Measurements from ENCODE around the gene NDUFAF2. TPM values are rescaled to one million over a fixed set of nuclear protein-coding genes. Genes with fewer than 3 reads are reported as not detected.

Gene NDUFAF2
- total RNA-seq, 2 donors from 2014 or later = 26.0 to 32.9 TPM

- no peaks in the 10 kb centered on the region for H3K27me3 ChIP-seq (replicated peaks; ENCODE audit: insufficient read depth)
- DNase-seq (ENCODE audit: low spot score) (no peak), ATAC-seq (ENCODE audit: insufficient number of reproducible peaks, low FRiP score, low read depth) (no peak)
- no peaks in the 10 kb centered on the region for H3K9me3 ChIP-seq
- peak overlapping the region in 1 of 2 donors; percentile 9 for H3K27ac ChIP-seq
- peaks cover 6 to 13% of the 10 kb centered on the region in 2 donors for H3K4me1 ChIP-seq (ENCODE audit: control insufficient read depth in 1 of 2, low read depth in 2 of 2)
- H3K36me3 ChIP-seq = no peaks in the 10 kb centered on the region
- H3K4me3 ChIP-seq = no peak overlapping the region
- no peak for TF ChIP-seq CTCF (IDR thresholded peaks at IDR 0.05)
Measured at GRCh38 chr5:61052882-61053281, 107.9 kb downstream of the NDUFAF2 start.

GRCh38 chr5:61053937-61054336 lies 108.9 kb downstream of the NDUFAF2 start:
- DNase-seq (ENCODE audit: low spot score) (no peak), ATAC-seq (ENCODE audit: insufficient number of reproducible peaks, low FRiP score, low read depth) (no peak)
- H3K27me3 ChIP-seq (replicated peaks; ENCODE audit: insufficient read depth) = no peaks in the 10 kb centered on the region
- no peak overlapping the region for H3K27ac ChIP-seq
- no peaks in the 10 kb centered on the region for H3K36me3 ChIP-seq
- no peak overlapping the region for H3K4me3 ChIP-seq
- TF ChIP-seq CTCF (IDR thresholded peaks at IDR 0.05) = no peak
- H3K9me3 ChIP-seq = no peaks in the 10 kb centered on the region
- peaks cover 6 to 13% of the 10 kb centered on the region in 2 donors for H3K4me1 ChIP-seq (ENCODE audit: control insufficient read depth in 1 of 2, low read depth in 2 of 2)

GRCh38 chr5:61055434-61056006 lies 110.5 kb downstream of the NDUFAF2 start:
- H3K9me3 ChIP-seq = no peaks in the 10 kb centered on the region
- H3K27me3 ChIP-seq (replicated peaks; ENCODE audit: insufficient read depth) = no peaks in the 10 kb centered on the region
- peaks cover 6 to 13% of the 10 kb centered on the region in 2 donors for H3K4me1 ChIP-seq (ENCODE audit: control insufficient read depth in 1 of 2, low read depth in 2 of 2)
- peak; percentile 30 for TF ChIP-seq CTCF (IDR thresholded peaks at IDR 0.05)
- ATAC-seq (ENCODE audit: insufficient number of reproducible peaks, low FRiP score, low read depth) = no peak
- H3K36me3 ChIP-seq = no peaks in the 10 kb centered on the region
- DNase-seq (ENCODE audit: low spot score) = no peak
- no peak overlapping the region for H3K27ac ChIP-seq
- H3K4me3 ChIP-seq = no peak overlapping the region

GRCh38 chr5:61059499-61059898 lies 114.5 kb downstream of the NDUFAF2 start:
- Histone ChIP-seq H3K36me3 (no peaks in the 10 kb centered on the region), H3K27ac (no peak overlapping the region), H3K27me3 (replicated peaks; ENCODE audit: insufficient read depth) (no peaks in the 10 kb centered on the region), H3K4me3 (no peak overlapping the region), H3K4me1 (ENCODE audit: control insufficient read depth in 1 of 2, low read depth in 2 of 2) (no peaks in the 10 kb centered on the region), H3K9me3 (peaks cover 3% of the 10 kb centered on the region)
- ATAC-seq (ENCODE audit: insufficient number of reproducible peaks, low FRiP score, low read depth) (no peak), DNase-seq (ENCODE audit: low spot score) (no peak)
- TF ChIP-seq CTCF (IDR thresholded peaks at IDR 0.05) = no peak

GRCh38 chr5:61069150-61069549 lies 124.1 kb downstream of the NDUFAF2 start:
- TF ChIP-seq CTCF (IDR thresholded peaks at IDR 0.05) = no peak
- Histone ChIP-seq H3K4me3 (no peak overlapping the region), H3K9me3 (peaks cover 2% of the 10 kb centered on the region), H3K27ac (no peak overlapping the region), H3K27me3 (replicated peaks; ENCODE audit: insufficient read depth) (no peaks in the 10 kb centered on the region), H3K4me1 (ENCODE audit: control insufficient read depth in 1 of 2, low read depth in 2 of 2) (no peaks in the 10 kb centered on the region), H3K36me3 (peaks cover 6% of the 10 kb centered on the region)
- ATAC-seq (ENCODE audit: insufficient number of reproducible peaks, low FRiP score, low read depth) (no peak), DNase-seq (ENCODE audit: low spot score) (no peak)
